Measurements from ENCODE around the gene FCN1.

GRCh38 chr9:134959971-134960310 is 42.2 kb upstream of the FCN1 start:
- no peak for TF ChIP-seq EZH2 (IDR thresholded peaks at IDR 0.05; ENCODE audit: low read length)
- no peak for TF ChIP-seq CTCF (optimal IDR thresholded peaks at IDR 0.05 in 1 of 3, IDR thresholded peaks at IDR 0.05 in 1 of 3, conservative IDR thresholded peaks at IDR 0.05 in 1 of 3; ENCODE audit: extremely low read depth in 1 of 3, insufficient read depth in 2 of 3, low read length in 3 of 3)

Data from keratinocyte (primary cell).